K562 (cell line): ENCODE measurements around the gene FEV. TPM values are rescaled to one million over a fixed set of nuclear protein-coding genes. Genes with fewer than 3 reads are reported as not detected.
A peak's percentile ranks its signal among the peaks of the same experiment; 100 is the strongest.

ENCODE experiments used
- COPS2 ChIP-seq: fragments of 450-650 bp; conservative IDR thresholded peaks from 2 replicates; pipeline ENCODE4 v1.6.1; 2016; ENCODE audit warnings: mild to moderate bottlenecking, moderate library complexity
- CTBP1 ChIP-seq: fragments of 450-650 bp; IDR thresholded peaks from 2 replicates; pipeline ENCODE4 v1.6.1; 2016; ENCODE audit warnings: borderline replicate concordance
- E2F3 ChIP-seq: fragments of 250-450 bp; sonication (Bioruptor Pico); IDR thresholded peaks from 2 replicates; pipeline ENCODE4 v1.4.0; 2020; ENCODE audit warnings: mild to moderate bottlenecking
- E2F8 ChIP-seq: fragments of 450-650 bp; IDR thresholded peaks from 2 replicates; pipeline ENCODE4 v1.7.1; 2018; ENCODE audit warnings: mild to moderate bottlenecking, low read depth; ENCODE audit not compliant: partially characterized antibody
- GABPA ChIP-seq: fragments of 200-800 bp; sonication (Bioruptor generic); conservative IDR thresholded peaks from 2 replicates; pipeline ENCODE4 v1.6.1; 2016; ENCODE audit warnings: low read depth, missing genetic modification characterization, missing compliant biosample characterization
- GABPB1 ChIP-seq: sonication (generic); formaldehyde crosslinking; IDR thresholded peaks from 2 replicates; pipeline ENCODE4 v1.8.0; 2022; ENCODE audit warnings: mild to moderate bottlenecking, missing genetic modification reagents
- JUND ChIP-seq, 2 experiments: IDR thresholded peaks; 2 replicates in 1 of 2; 3 replicates in 1 of 2; pipeline ENCODE4 v1.6.1; 2011; ENCODE audit warnings: borderline replicate concordance in 2 of 2, low read depth in 2 of 2, low read length in 2 of 2, improper control_type of control experiment in 1 of 2, missing biosample characterization in 1 of 2, missing genetic modification characterization in 1 of 2, missing genetic modification reagents in 1 of 2
- MED1 ChIP-seq: sonication (generic); formaldehyde crosslinking; IDR thresholded peaks from 2 replicates; pipeline ENCODE4 v1.8.1; 2023; ENCODE audit warnings: missing genetic modification reagents, borderline replicate concordance
- MYC ChIP-seq, 2 experiments: fragments of 250-450 bp in 1 of 2; sonication (Bioruptor Pico) in 1 of 2; IDR thresholded peaks; 2 replicates each; pipeline versions ENCODE4 v1.5.1 to v1.6.1; 2012 to 2021; ENCODE audit warnings: low read depth in 2 of 2, borderline replicate concordance in 1 of 2, improper control_type of control experiment in 1 of 2, low read length in 1 of 2, mild to moderate bottlenecking in 1 of 2, moderate library complexity in 1 of 2
- OTX1 ChIP-seq: fragments of 450-650 bp; formaldehyde crosslinking; IDR thresholded peaks from 2 replicates; pipeline ENCODE4 v1.4.0; 2022; ENCODE audit warnings: mild to moderate bottlenecking
- RHOXF2B ChIP-seq: fragments of 250-450 bp; sonication (Bioruptor Pico); conservative IDR thresholded peaks from 2 replicates; pipeline ENCODE4 v1.5.1; 2021
- SAFB ChIP-seq: fragments of 200-400 bp; formaldehyde crosslinking; IDR thresholded peaks from 2 replicates; pipeline ENCODE4 v1.6.1; 2017; ENCODE audit warnings: low read depth, low read length, borderline replicate concordance
- SP1 ChIP-seq: sonication (generic); formaldehyde crosslinking; IDR thresholded peaks from 2 replicates; pipeline ENCODE4 v1.8.1; 2022; ENCODE audit warnings: mild to moderate bottlenecking, missing genetic modification reagents
- XRCC5 ChIP-seq: fragments of 200-400 bp; formaldehyde crosslinking; IDR thresholded peaks from 2 replicates; pipeline ENCODE4 v1.6.1; 2017; ENCODE audit warnings: low read depth, mild to moderate bottlenecking, low read length
- ZKSCAN3 ChIP-seq: fragments of 250-450 bp; sonication (Bioruptor Pico); IDR thresholded peaks from 2 replicates; pipeline ENCODE4 v1.4.0; 2020
- ZKSCAN8 ChIP-seq: fragments of 200-800 bp; sonication (Bioruptor generic); IDR thresholded peaks from 2 replicates; pipeline ENCODE4 v1.6.1; 2016; ENCODE audit warnings: missing genetic modification characterization, missing compliant biosample characterization
- ZNF121 ChIP-seq: sonication (generic); formaldehyde crosslinking; conservative IDR thresholded peaks from 2 replicates; pipeline ENCODE4 v1.8.0; 2022; ENCODE audit warnings: missing genetic modification reagents
- ZNF830 ChIP-seq: fragments of 250-450 bp; sonication (Bioruptor Pico); IDR thresholded peaks from 2 replicates; pipeline ENCODE4 v1.5.0; 2021; ENCODE audit warnings: mild to moderate bottlenecking
- polyA plus RNA-seq, 8 experiments: library from polyadenylated mRNA; depleted of rRNA in 4 of 8; stranded (reverse) in 5 of 8; unstranded in 3 of 8; fragments of >200 nt; fragmentation: Nextera tagmentation in 2 of 8; fragmentation: Illumina TruSeq in 1 of 8; extraction: Ambion mirVana in 2 of 8; extraction: Trizol in 1 of 8; gene quantifications; 2 replicates each; pipeline versions ENCODE4 v1.2.1 to v1.2.3, GENCODE V29; 2011 to 2014; ENCODE audit warnings: inconsistent platforms in 1 of 8, missing spikeins in 1 of 8
- total RNA-seq, 7 experiments: library from RNA; depleted of rRNA in 6 of 7; stranded (reverse); fragments of >200 nt in 6 of 7; fragmentation: Illumina TruSeq in 2 of 7; extraction: Trizol in 2 of 7; gene quantifications; 2 replicates each; pipeline versions ENCODE4 v1.2.1 to v1.2.3, GENCODE V29; 2011 to 2021; ENCODE audit warnings: low replicate concordance in 1 of 7
- TF ChIP-seq, protein P1 (sequence below): sonication (generic); formaldehyde crosslinking; IDR thresholded peaks from 2 replicates; pipeline ENCODE4 v1.8.0; 2023; ENCODE audit warnings: mild to moderate bottlenecking, missing genetic modification reagents
- TF ChIP-seq, protein P2 (sequence below), 3 experiments: fragments of 200-800 bp in 1 of 3; sonication (Bioruptor generic) in 1 of 3; sonication (generic) in 1 of 3; formaldehyde crosslinking in 1 of 3; IDR thresholded peaks; 2 replicates each; pipeline versions ENCODE4 v1.6.1 to v1.8.0; 2016 to 2022; ENCODE audit warnings: mild to moderate bottlenecking in 2 of 3, missing compliant biosample characterization in 2 of 3, missing genetic modification characterization in 2 of 3, missing genetic modification reagents in 1 of 3

FEV gene
- total and polyA plus RNA-seq, 9 of the 15 experiments (the other 6 are each of a cell fraction or from before 2014, with no cell fraction given): 0.08 to 1.6 (median 0.62) TPM; not detected in 1

- 0 out of 2 replicates have a peak, but pooled peaks have one; percentile 9 for TF ChIP-seq JUND (IDR thresholded peaks at IDR 0.05; ENCODE audit: borderline replicate concordance, low read depth, low read length)
- TF ChIP-seq JUND (tag; IDR thresholded peaks at IDR 0.05; ENCODE audit: borderline replicate concordance, low read depth, low read length): no peak; the same call in 2 of the 3 replicates
- peak; percentile 71 for TF ChIP-seq GABPB1 (CRISPR knock-in tag)
- no peak for TF ChIP-seq ZNF830
- no peak for TF ChIP-seq E2F8
- peak; percentile 73; the same call in 1 of the 2 replicates for TF ChIP-seq SAFB
- TF ChIP-seq, protein P1, sequence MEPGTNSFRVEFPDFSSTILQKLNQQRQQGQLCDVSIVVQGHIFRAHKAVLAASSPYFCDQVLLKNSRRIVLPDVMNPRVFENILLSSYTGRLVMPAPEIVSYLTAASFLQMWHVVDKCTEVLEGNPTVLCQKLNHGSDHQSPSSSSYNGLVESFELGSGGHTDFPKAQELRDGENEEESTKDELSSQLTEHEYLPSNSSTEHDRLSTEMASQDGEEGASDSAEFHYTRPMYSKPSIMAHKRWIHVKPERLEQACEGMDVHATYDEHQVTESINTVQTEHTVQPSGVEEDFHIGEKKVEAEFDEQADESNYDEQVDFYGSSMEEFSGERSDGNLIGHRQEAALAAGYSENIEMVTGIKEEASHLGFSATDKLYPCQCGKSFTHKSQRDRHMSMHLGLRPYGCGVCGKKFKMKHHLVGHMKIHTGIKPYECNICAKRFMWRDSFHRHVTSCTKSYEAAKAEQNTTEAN (CRISPR knock-in tag): peak; percentile 47; the same call in 1 of the 2 replicates
- peak; percentile 41; the same call in 1 of the 2 replicates for TF ChIP-seq CTBP1
- no peak for TF ChIP-seq ZKSCAN8 (CRISPR knock-in tag)
- no peak for TF ChIP-seq COPS2
- TF ChIP-seq E2F3 (CRISPR knock-in tag): no peak
- TF ChIP-seq RHOXF2B (CRISPR knock-in tag): no peak
- no peak for TF ChIP-seq MED1 (CRISPR knock-in tag)
- 0 out of 2 replicates have a peak, but pooled peaks have one; percentile 61 for TF ChIP-seq XRCC5
- TF ChIP-seq SP1 (CRISPR knock-in tag): peak; percentile 65
- TF ChIP-seq GABPA (tag): no peak
- no peak for TF ChIP-seq ZNF121
- TF ChIP-seq, protein P2, sequence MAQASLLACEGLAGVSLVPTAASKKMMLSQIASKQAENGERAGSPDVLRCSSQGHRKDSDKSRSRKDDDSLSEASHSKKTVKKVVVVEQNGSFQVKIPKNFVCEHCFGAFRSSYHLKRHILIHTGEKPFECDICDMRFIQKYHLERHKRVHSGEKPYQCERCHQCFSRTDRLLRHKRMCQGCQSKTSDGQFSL (CRISPR knock-in tag; IDR thresholded peaks at IDR 0.05): peak; percentile 92
- TF ChIP-seq, protein P2 (tag; IDR thresholded peaks at IDR 0.05): peak in 1 of 2 experiments; percentile 76; a peak in 2 of 4 replicates
- TF ChIP-seq ZKSCAN3 (CRISPR knock-in tag): no peak
- 0 out of 2 replicates have a peak, but pooled peaks have one; percentile 13 for TF ChIP-seq MYC (IDR thresholded peaks at IDR 0.05; ENCODE audit: low read depth, low read length)
- no peak for TF ChIP-seq MYC (CRISPR knock-in tag; IDR thresholded peaks at IDR 0.05; ENCODE audit: borderline replicate concordance, low read depth)
- TF ChIP-seq OTX1: no peak
These were observed 11.2 kb upstream of the FEV start (continued) for GRCh38 chr2:218995972-218996711.
